Activated CD8-positive, alpha-beta memory T cell treated with anti-CD3 and anti-CD28 coated beads for 36 hours (primary cell): ENCODE results near the gene IL10RB. TPM values are rescaled to one million over a fixed set of nuclear protein-coding genes. Genes with fewer than 3 reads are reported as not detected.
"Not testable (repeated sequence)": the region's sequence is repeated elsewhere in the genome, so short reads cannot be mapped to it uniquely, and the experiment has no call there.

Experiments used
- CTCF ChIA-PET: fragments of 350-600 bp; sonication (Branson Sonifier 250); formaldehyde crosslinking; loops from one replicate; lab custom pipeline; 2021; ENCODE audit warnings: antibody characterized with exemption; lab: Charles Lee
- POLR2A ChIA-PET: fragments of 350-600 bp; sonication (Branson Sonifier 250); formaldehyde crosslinking; loops from one replicate; lab custom pipeline; 2021; ENCODE audit warnings: antibody characterized with exemption; lab: Charles Lee
- total RNA-seq, 2 experiments: library from RNA; stranded (reverse); gene quantifications; one replicate each; pipeline ENCODE4 v1.2.3, GENCODE V29; 2021

Gene IL10RB
- total RNA-seq, 2 experiments from 2014 or later: 21.7 to 24.1 TPM

GRCh38 chr21:33312121-33312520 is 46.0 kb downstream of the IL10RB start:
- ChIA-PET CTCF (no interaction called here), POLR2A (no interaction called here)

- POLR2A ChIA-PET: interaction anchor here (1.1 kb wide), 1 partner anchor 11 kb away, joined by 3 read pairs; the partner anchor contains the start of gene IFNAR1
- CTCF ChIA-PET: no interaction called here
These were observed 47.0 kb downstream of the IL10RB start for GRCh38 chr21:33313183-33313582.

DNA sequence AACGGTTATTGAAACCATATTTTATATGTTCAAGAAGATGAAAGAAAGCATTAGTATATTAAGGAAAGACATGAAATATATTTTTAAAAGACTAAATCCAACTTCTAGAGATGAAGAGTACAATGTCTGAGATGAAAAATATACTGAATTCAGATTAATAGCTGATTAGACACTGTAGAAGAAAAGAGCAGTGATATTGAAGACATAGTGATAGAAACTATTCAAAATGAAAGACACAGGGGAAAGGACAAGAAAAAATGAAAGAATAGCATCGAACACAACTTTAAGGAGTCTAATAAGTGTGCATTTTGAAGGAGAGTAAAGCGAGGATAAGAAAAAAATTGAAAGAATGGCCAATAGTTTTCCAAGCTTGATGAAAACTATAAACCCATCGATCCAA is 47.4 kb downstream of the IL10RB start:
- POLR2A ChIA-PET: interaction anchor here (1.1 kb wide), 1 partner anchor 11 kb away, joined by 3 read pairs; the partner anchor contains the start of gene IFNAR1

DNA sequence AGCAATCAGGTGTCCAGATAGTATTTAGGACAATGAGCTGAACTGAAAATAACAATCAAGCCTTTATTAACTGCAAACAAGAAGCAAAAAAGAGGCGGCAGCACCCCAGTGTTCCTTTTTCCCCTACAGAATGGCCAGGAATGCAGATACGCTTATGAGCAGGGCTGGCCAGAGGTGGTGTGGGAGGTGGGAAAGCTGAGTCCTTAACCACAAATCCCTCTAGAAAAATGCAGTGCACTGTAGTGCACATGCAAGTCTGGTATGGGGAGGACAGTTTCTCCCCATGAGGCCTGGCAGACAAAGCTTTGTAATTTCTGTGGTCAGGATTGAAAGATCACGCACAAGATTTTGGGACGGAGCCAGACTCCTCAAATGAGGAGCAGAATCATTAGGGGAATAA is 47.9 kb downstream of the IL10RB start:
- CTCF ChIA-PET: interaction anchor here (0.6 kb wide), 1 partner anchor 215 kb away, joined by 3 read pairs; no protein-coding TSS in a partner anchor
- POLR2A ChIA-PET: no interaction called here

More for the DNA sequence above, 47.4 kb downstream of the IL10RB start:
- CTCF ChIA-PET: interaction anchor here (0.6 kb wide), 1 partner anchor 216 kb away, joined by 3 read pairs; no protein-coding TSS in a partner anchor

- ChIA-PET CTCF (no interaction called here), POLR2A (no interaction called here)
These were observed 50.0 kb downstream of the IL10RB start for GRCh38 chr21:33315946-33316710.

DNA sequence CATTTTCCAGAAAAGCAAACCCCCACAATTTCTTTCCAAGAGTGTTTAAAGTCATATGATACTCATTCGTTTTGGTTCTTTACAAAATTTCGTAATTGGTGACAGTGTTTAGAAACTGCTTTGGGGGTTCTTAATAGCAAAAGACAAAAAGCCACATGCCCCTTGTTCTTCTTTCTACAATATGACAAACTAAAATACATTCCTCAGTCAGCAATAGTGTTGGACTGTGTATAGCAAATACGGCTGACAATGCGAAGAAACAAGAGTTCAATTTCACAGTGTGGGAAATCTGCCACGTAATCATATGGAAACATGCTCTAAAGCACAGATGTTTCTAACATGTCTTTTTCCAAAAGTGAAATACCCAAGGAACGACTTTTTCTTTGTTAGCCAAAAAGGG is 51.0 kb downstream of the IL10RB start:
- CTCF ChIA-PET: no interaction called here
- POLR2A ChIA-PET: no interaction called here

- POLR2A ChIA-PET: no interaction called here
- CTCF ChIA-PET: no interaction called here
These were observed 51.8 kb downstream of the IL10RB start for GRCh38 chr21:33317786-33318486.

GRCh38 chr21:33321005-33321404 is 54.8 kb downstream of the IL10RB start:
- POLR2A ChIA-PET: interaction anchor here (0.6 kb wide), 1 partner anchor 133 kb away, joined by 3 read pairs; no protein-coding TSS in a partner anchor
- CTCF ChIA-PET: interaction anchor here (0.9 kb wide), 1 partner anchor 124 kb away, joined by 3 read pairs; no protein-coding TSS in a partner anchor

- POLR2A ChIA-PET, CTCF ChIA-PET: not testable (repeated sequence)
These were observed 57.4 kb downstream of the IL10RB start for GRCh38 chr21:33323610-33324009.

DNA sequence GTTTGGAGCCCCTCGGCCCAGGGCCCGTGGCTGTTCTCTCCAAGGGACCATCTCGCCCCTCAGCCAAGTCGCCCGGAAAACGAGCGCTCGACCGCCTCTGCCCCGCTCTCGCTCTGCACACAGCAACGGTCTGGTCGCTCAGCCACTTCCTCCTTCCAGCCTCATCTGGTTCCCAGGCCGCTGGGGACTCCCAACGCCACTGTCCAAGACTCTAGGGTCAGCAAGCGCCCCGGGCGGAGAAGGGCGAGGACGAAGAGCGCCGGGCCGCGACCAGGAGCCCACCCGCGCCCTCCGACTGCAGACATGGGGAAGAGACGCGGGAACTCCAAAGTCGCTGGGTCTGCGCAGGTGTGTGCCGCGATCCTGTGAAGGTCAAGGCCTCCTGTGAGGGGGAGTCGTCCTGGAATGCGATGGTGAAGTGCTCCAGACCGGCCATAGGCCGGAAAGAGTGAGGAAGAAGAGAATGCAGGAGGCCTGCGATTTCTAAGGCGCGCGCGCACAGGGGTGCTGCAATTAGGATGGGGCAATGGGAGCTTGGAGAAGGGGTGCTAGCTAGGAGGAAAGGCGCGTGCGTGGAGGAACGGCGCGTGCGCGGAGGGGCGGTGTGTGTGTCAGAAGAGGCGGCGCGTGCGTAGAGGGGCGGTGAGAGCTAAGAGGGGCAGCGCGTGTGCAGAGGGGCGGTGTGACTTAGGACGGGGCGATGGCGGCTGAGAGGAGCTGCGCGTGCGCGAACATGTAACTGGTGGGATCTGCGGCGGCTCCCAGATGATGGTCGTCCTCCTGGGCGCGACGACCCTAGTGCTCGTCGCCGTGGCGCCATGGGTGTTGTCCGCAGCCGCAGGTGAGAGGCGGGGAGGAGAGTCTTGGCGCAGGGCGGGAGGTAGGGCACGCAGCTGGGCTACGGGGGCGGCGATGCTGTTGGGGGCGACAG is 58.4 kb downstream of the IL10RB start, which contains the start of gene IFNAR1:
Gene IFNAR1, plus strand, starts transcription at position 680 of the 931 bp plus-strand sequence. Its CDS starts 86 bp downstream, at position 766.
- ChIA-PET CTCF (interaction anchor here (1.1 to 1.4 kb wide), 2 partner anchors 37 to 68 kb away, joined by 4 to 6 read pairs; no protein-coding TSS in a partner anchor), POLR2A (interaction anchor here (0.6 to 1.4 kb wide), 6 partner anchors 11 to 612 kb away, joined by 3 to 8 read pairs (median 4); partner anchors contain the start of genes IL10RB and SON)

DNA sequence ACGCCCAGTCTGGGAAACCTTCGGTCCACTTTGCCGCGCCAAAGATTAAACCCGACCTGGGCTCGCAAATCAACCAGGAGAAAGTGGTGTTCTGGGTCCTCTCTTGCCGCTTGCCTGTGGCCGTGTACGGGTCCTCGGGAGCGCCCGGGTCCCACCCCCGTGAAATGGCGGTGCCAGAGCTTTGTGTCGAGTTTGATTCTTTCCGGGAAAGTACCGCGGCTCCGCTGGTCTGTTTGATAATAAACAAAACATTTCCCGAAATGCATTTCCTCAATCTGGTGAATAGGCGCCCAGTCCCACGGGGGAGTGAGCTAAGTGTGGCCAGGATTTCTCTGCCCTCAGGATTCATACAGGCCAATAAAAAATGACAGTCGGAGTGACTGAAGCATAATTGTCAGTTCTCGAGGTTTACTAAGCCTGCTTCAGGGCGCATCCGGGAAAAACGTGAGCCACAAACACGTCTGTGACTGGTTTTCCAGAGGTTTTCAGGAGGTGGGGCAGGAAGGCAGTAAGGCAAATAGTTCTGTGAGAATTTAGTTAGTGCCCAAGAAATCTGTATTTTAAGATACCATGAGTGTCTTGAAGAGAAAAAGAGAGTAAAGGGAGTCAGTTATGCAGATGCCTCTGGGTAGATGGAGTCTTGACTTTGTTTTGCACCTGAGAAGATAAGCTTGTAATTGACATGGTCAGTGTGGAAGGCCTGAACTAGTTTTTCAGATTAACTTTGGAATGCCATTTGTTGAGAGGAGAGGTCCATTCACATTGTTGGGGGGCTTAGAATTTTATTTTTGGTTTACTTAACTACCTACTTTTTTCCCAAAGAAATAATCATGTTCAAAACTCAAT is 59.3 kb downstream of the IL10RB start:
- CTCF ChIA-PET: interaction anchor here (1.1 to 1.4 kb wide), 2 partner anchors 36 to 69 kb away, joined by 4 to 6 read pairs; no protein-coding TSS in a partner anchor

GRCh38 chr21:33327326-33327725 is 61.2 kb downstream of the IL10RB start:
- POLR2A ChIA-PET: no interaction called here
- CTCF ChIA-PET: interaction anchor here (0.7 to 1.5 kb wide), 2 partner anchors 34 to 55 kb away, joined by 3 to 5 read pairs; no protein-coding TSS in a partner anchor

More for the DNA sequence above, 59.3 kb downstream of the IL10RB start:
- POLR2A ChIA-PET: interaction anchor here (1.1 to 1.4 kb wide), 4 partner anchors 36 to 218 kb away, joined by 3 to 8 read pairs (median 6); partner anchors contain the start of genes IL10RB and SON

DNA sequence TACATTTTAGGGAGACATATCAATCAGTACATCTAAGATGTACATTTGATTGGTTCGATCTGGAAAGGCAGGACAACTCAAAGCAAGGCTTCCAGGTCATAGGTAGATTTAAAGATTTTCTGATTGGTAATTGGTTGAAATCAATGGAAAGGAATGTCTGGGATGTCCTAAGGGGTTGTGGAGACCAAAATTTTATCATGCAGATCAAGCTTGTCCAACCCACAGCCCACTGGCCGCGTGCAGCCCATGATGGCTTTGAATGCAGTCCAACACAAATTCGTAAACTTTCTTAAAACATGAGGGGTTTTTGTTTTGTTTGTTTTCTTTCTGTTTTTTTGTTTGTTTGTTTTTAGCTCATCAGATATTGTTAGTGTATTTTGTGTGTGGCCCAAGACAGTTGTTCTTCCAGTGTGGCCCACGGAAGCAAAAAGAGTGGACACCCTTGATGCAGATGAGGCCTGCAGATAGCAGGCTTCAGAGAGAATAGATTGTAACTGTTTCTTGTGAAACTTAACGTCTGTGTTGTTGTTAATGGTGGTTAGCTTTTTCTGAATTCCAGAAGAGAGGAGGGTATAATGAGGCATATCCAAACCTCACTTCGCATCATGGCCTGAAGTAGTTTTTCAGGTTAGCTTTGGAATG is 61.7 kb downstream of the IL10RB start:
- POLR2A ChIA-PET: interaction anchor here (0.6 kb wide), 1 partner anchor 27 kb away, joined by 5 read pairs; no protein-coding TSS in a partner anchor
- CTCF ChIA-PET: interaction anchor here (0.6 to 1.5 kb wide), 3 partner anchors 33 to 91 kb away, joined by 3 to 5 read pairs (median 3); no protein-coding TSS in a partner anchor

GRCh38 chr21:33330726-33331125 is 64.6 kb downstream of the IL10RB start:
- POLR2A ChIA-PET: no interaction called here
- CTCF ChIA-PET: no interaction called here

DNA sequence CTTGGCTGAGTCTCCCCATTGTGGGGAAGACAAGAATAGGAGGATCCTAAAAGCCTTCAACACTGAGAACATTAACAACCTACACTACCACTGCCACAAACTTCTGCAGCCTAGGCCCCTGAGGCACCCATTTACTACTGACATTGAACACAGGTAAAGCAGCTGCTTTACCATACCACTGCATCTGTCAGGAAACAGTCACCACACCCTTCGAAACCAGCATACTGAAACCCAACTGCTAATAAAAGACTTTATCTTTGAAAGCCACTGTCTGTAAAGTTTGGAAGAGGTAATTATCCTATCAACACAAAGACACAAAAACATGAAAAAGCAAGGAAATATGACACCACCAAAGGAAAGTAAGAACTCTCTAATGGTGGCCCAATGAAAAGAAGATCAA is 66.0 kb downstream of the IL10RB start:
- CTCF ChIA-PET: interaction anchor here (0.8 to 1.4 kb wide), 3 partner anchors 9 to 114 kb away, joined by 3 to 5 read pairs (median 4); no protein-coding TSS in a partner anchor
- POLR2A ChIA-PET: no interaction called here

DNA sequence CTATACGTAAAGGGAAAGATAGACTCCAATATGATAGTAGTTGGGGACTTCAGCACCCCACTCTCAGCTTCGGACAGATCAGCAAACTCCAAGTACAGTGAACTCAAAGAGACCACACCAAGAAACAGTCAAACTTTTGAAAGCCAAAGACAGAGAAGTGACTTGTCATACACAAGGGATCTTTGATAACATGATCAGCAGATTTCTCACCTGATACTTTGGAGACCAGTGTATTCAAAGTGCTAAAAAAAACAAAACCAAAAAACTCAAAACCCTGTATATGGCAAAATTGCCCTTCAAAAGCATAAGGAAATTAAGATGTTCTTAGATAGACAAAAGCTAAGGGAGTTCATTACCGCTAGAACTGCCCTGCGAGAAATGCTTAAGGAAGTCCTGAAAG is 68.0 kb downstream of the IL10RB start:
- POLR2A ChIA-PET: no interaction called here
- CTCF ChIA-PET: interaction anchor here (0.7 kb wide), 1 partner anchor 27 kb away, joined by 3 read pairs; no protein-coding TSS in a partner anchor

- CTCF ChIA-PET: interaction anchor here (0.7 kb wide), 1 partner anchor 27 kb away, joined by 3 read pairs; no protein-coding TSS in a partner anchor
- POLR2A ChIA-PET: no interaction called here
These were observed 68.7 kb downstream of the IL10RB start for GRCh38 chr21:33334824-33335223.
